Calu3 (cell line): Measurements from ENCODE around the gene SDCCAG8. TPM values are rescaled to one million over a fixed set of nuclear protein-coding genes. Genes with fewer than 3 reads are reported as not detected.

Experiments used
- BruUV-seq: library from RNA; stranded (reverse); fragments of 400-500 nt; replicated peaks from 2 replicates; lab custom pipeline; 2021; lab: Mats Ljungman, UMichigan
- CTCF ChIA-PET: fragments of 300-600 bp; sonication (Branson Sonifier 250); formaldehyde crosslinking; loops from one replicate; lab custom pipeline; 2022; ENCODE audit warnings: antibody characterized with exemption; lab: Charles Lee
- DNase-seq: peaks from one replicate; pipeline ENCODE4 v3.0.0; 2022
- H3K27ac Mint-ChIP-seq: one replicate; pipeline ENCODE4 v1.8.0; 2022; ENCODE audit warnings: mixed read lengths; ENCODE audit not compliant: unreplicated experiment
- H3K27me3 Mint-ChIP-seq: one replicate; pipeline ENCODE4 v1.8.0; 2022; ENCODE audit warnings: mixed read lengths; ENCODE audit not compliant: unreplicated experiment
- H3K36me3 Mint-ChIP-seq: one replicate; pipeline ENCODE4 v1.8.0; 2022; ENCODE audit warnings: mild to moderate bottlenecking, moderate library complexity, mixed read lengths; ENCODE audit not compliant: insufficient read depth, unreplicated experiment
- H3K4me1 Mint-ChIP-seq: one replicate; pipeline ENCODE4 v1.8.0; 2022; ENCODE audit warnings: mild to moderate bottlenecking, low read depth, mixed read lengths; ENCODE audit not compliant: unreplicated experiment
- H3K4me3 Mint-ChIP-seq: one replicate; pipeline ENCODE4 v1.8.0; 2022; ENCODE audit warnings: mild to moderate bottlenecking, low read depth, moderate library complexity, mixed read lengths; ENCODE audit not compliant: unreplicated experiment
- H3K9me3 Mint-ChIP-seq: one replicate; pipeline ENCODE4 v1.8.0; 2022; ENCODE audit warnings: low read depth, mixed read lengths; ENCODE audit not compliant: unreplicated experiment
- CTCF ChIP-seq: fragments of 200-600 bp; IDR thresholded peaks from one replicate; pipeline ENCODE4 v1.8.0; 2022; ENCODE audit warnings: antibody characterized with exemption; ENCODE audit not compliant: unreplicated experiment
- intact Hi-C: fragments of 100-400 bp; cut with micrococcal nuclease; formaldehyde crosslinking; loops from one replicate; pipeline ENCODE4 v1.10.0; 2022; ENCODE audit not compliant: unreplicated experiment
- total RNA-seq: library from RNA; stranded (reverse); gene quantifications from 2 replicates; pipeline ENCODE4 v1.2.3, GENCODE V29; 2022

SDCCAG8 gene
- total RNA-seq, 1 experiment from 2014 or later: 67.3 TPM

GRCh38 chr1:243292117-243292516 is 36.3 kb downstream of the SDCCAG8 start:
- Mint-ChIP-seq H3K36me3 (peaks cover 19% of the 10 kb centered on the region), H3K27ac (no peak overlapping the region), H3K9me3 (no peaks in the 10 kb centered on the region), H3K4me3 (no peak overlapping the region), H3K27me3 (no peaks in the 10 kb centered on the region), H3K4me1 (peaks cover 53% of the 10 kb centered on the region)
- intact Hi-C loops: loop anchor here (5.0 kb wide), 1 partner anchor 40 kb away; no protein-coding TSS in a partner anchor
- no TSS peak for BruUV-seq
- DNase-seq: no peak
- CTCF ChIA-PET: no interaction called here
- TF ChIP-seq CTCF: no peak

GRCh38 chr1:243293941-243294722 is 38.3 kb downstream of the SDCCAG8 start:
- peaks cover 19% of the 10 kb centered on the region for H3K36me3 Mint-ChIP-seq
- H3K27me3 Mint-ChIP-seq: no peaks in the 10 kb centered on the region
- no peaks in the 10 kb centered on the region for H3K9me3 Mint-ChIP-seq
- CTCF ChIA-PET: interaction anchor here (0.6 to 0.8 kb wide), 2 partner anchors 39 to 192 kb away, joined by 3 read pairs; partner anchors contain the start of gene CEP170
- H3K4me1 Mint-ChIP-seq: peaks cover 42% of the 10 kb centered on the region
- intact Hi-C loops: loop anchor here (5.0 kb wide), 1 partner anchor 42 kb away; no protein-coding TSS in a partner anchor
- DNase-seq: peak; percentile 20
- no peak for TF ChIP-seq CTCF
- H3K4me3 Mint-ChIP-seq: peak overlapping the region; percentile 47
- H3K27ac Mint-ChIP-seq: peak overlapping the region; percentile 91
- no TSS peak for BruUV-seq

GRCh38 chr1:243294723-243295121 is 38.9 kb downstream of the SDCCAG8 start:
- Mint-ChIP-seq H3K36me3 (peaks cover 19% of the 10 kb centered on the region), H3K27me3 (no peaks in the 10 kb centered on the region), H3K4me3 (peak overlapping the region; percentile 47), H3K9me3 (no peaks in the 10 kb centered on the region), H3K4me1 (peaks cover 42% of the 10 kb centered on the region), H3K27ac (peak overlapping the region; percentile 91)
- no TSS peak for BruUV-seq
- DNase-seq: no peak
- intact Hi-C loops: loop anchor here (5.0 kb wide), 1 partner anchor 42 kb away; no protein-coding TSS in a partner anchor
- CTCF ChIA-PET: interaction anchor here (0.8 kb wide), 1 partner anchor 40 kb away, joined by 3 read pairs; the partner anchor contains the start of gene CEP170
- no peak for TF ChIP-seq CTCF

- TF ChIP-seq CTCF: no peak
- H3K27me3 Mint-ChIP-seq: no peaks in the 10 kb centered on the region
- intact Hi-C loops: no loop called here
These were observed 43.2 kb downstream of the SDCCAG8 start for GRCh38 chr1:243299069-243299468.

More at GRCh38 chr1:243299069-243299468, 43.2 kb downstream of the SDCCAG8 start:
- peaks cover 24% of the 10 kb centered on the region for H3K36me3 Mint-ChIP-seq
- H3K4me3 Mint-ChIP-seq: no peak overlapping the region
- H3K27ac Mint-ChIP-seq: no peak overlapping the region
- BruUV-seq: no TSS peak
- H3K4me1 Mint-ChIP-seq: peaks cover 19% of the 10 kb centered on the region
- CTCF ChIA-PET: no interaction called here
- DNase-seq: no peak
- peaks cover 8% of the 10 kb centered on the region for H3K9me3 Mint-ChIP-seq
